CD4-positive, alpha-beta T cell (primary cell): ENCODE measurements around the gene UBP1. TPM values are rescaled to one million over a fixed set of nuclear protein-coding genes. Genes with fewer than 3 reads are reported as not detected.

Experiments
- ATAC-seq: fragments of 200-7000 bp; cut with Tn5 transposase; one replicate; pipeline ENCODE4 v1.10.0; 2022; ENCODE audit warnings: mild to moderate bottlenecking; ENCODE audit not compliant: poor library complexity
- CTCF ChIA-PET: fragments of 350-600 bp; sonication (Branson Sonifier 250); formaldehyde crosslinking; loops from one replicate; lab custom pipeline; 2021; ENCODE audit warnings: antibody characterized with exemption, inconsistent platforms; lab: Charles Lee
- POLR2A ChIA-PET: fragments of 350-600 bp; sonication (Branson Sonifier 250); formaldehyde crosslinking; loops from one replicate; lab custom pipeline; 2021; ENCODE audit warnings: antibody characterized with exemption, inconsistent platforms; lab: Charles Lee
- DNase-seq, 14 experiments: peaks; one replicate each; pipeline ENCODE4 v3.0.0-alpha.2; 2013 to 2020; ENCODE audit warnings: mixed read lengths in 2 of 14
- H3K27ac ChIP-seq, 2 donors: one replicate each; pipeline versions ENCODE4 v1.5.1 to v1.7.0; 2013; ENCODE audit warnings: low read length in 2 of 2, low read depth in 1 of 2, mild to moderate bottlenecking in 1 of 2
- H3K27me3 ChIP-seq, 2 experiments: 1 replicate in 1 of 2; 2 replicates in 1 of 2; pipeline versions ENCODE4 v1.6.1 to v1.7.0; 2013; ENCODE audit warnings: low read length in 2 of 2, control low read depth in 1 of 2, mild to moderate bottlenecking in 1 of 2, moderate library complexity in 1 of 2; ENCODE audit not compliant: insufficient read depth in 2 of 2, control insufficient read depth in 1 of 2
- H3K36me3 ChIP-seq: one replicate; pipeline ENCODE4 v1.6.1; 2013; ENCODE audit warnings: low read length, control low read depth; ENCODE audit not compliant: insufficient read depth
- H3K4me1 ChIP-seq: one replicate; pipeline ENCODE4 v1.6.1; 2013; ENCODE audit warnings: low read length, control low read depth; ENCODE audit not compliant: insufficient read depth
- H3K4me3 ChIP-seq: one replicate; pipeline ENCODE4 v1.5.1; 2013; ENCODE audit warnings: mild to moderate bottlenecking, low read length, moderate library complexity
- H3K9me3 ChIP-seq, 2 experiments: 1 replicate in 1 of 2; 2 replicates in 1 of 2; pipeline versions ENCODE4 v1.6.1 to v1.7.0; 2013; ENCODE audit warnings: low read length in 2 of 2, mild to moderate bottlenecking in 2 of 2, control low read depth in 1 of 2, moderate library complexity in 1 of 2; ENCODE audit not compliant: control insufficient read depth in 1 of 2, insufficient read depth in 1 of 2
- H3K27ac Mint-ChIP-seq: one replicate; pipeline ENCODE4 v1.8.0; 2020; ENCODE audit warnings: mixed read lengths
- H3K27me3 Mint-ChIP-seq: one replicate; pipeline ENCODE4 v1.8.0; 2021; ENCODE audit warnings: mixed read lengths
- H3K36me3 Mint-ChIP-seq: one replicate; pipeline ENCODE4 v1.8.0; 2021; ENCODE audit warnings: low read depth, mixed read lengths
- H3K4me1 Mint-ChIP-seq: one replicate; pipeline ENCODE4 v1.8.0; 2021; ENCODE audit warnings: low read depth, mixed read lengths
- H3K4me3 Mint-ChIP-seq: one replicate; pipeline ENCODE4 v1.8.0; 2020; ENCODE audit warnings: mild to moderate bottlenecking, mixed read lengths
- H3K9me3 Mint-ChIP-seq: one replicate; pipeline ENCODE4 v1.8.0; 2020; ENCODE audit warnings: mixed read lengths
- CTCF ChIP-seq: fragments of 200-600 bp; IDR thresholded peaks from one replicate; pipeline ENCODE4 v1.8.0; 2022; ENCODE audit warnings: antibody characterized with exemption, mild to moderate bottlenecking
- intact Hi-C, 2 experiments: fragments of 100-400 bp; cut with DNase I in 1 of 2; cut with micrococcal nuclease in 1 of 2; formaldehyde crosslinking; loops; one replicate each; pipeline versions ENCODE4 v1.15.1 to v1.9.0; 2023 to 2025; cut with DNase I, micrococcal nuclease
- total RNA-seq, 174 experiments: library from RNA in 2 of 174; stranded (reverse) in 2 of 174; gene quantifications; one replicate each; pipeline ENCODE4 v1.2.3 and lab custom pipeline; 2021 to 2026

The UBP1 gene
- total RNA-seq, 2 experiments from 2014 or later: 59.5 to 61.6 TPM

- no peak overlapping the region for H3K4me3 Mint-ChIP-seq
- Histone ChIP-seq H3K27ac (no peak overlapping the region), H3K36me3 (no peaks in the 10 kb centered on the region), H3K9me3 (no peaks in the 10 kb centered on the region), H3K4me3 (no peak overlapping the region), H3K27me3 (no peaks in the 10 kb centered on the region), H3K4me1 (peaks cover 5% of the 10 kb centered on the region)
- H3K36me3 Mint-ChIP-seq: no peaks in the 10 kb centered on the region
- H3K4me1 Mint-ChIP-seq: peaks cover 5% of the 10 kb centered on the region
- CTCF ChIA-PET: interaction anchor here (0.6 to 1.6 kb wide), 9 partner anchors 9 to 448 kb away, joined by 3 to 12 read pairs (median 4); no protein-coding TSS in a partner anchor
- H3K9me3 Mint-ChIP-seq: no peaks in the 10 kb centered on the region
- ATAC-seq (peak; percentile 75), DNase-seq (peak; percentile 6 to 67 (median 28))
- no peak overlapping the region for H3K27ac Mint-ChIP-seq
- peak; percentile 91 for TF ChIP-seq CTCF
- POLR2A ChIA-PET: interaction anchor here (0.9 to 1.3 kb wide), 4 partner anchors 13 to 425 kb away, joined by 3 to 5 read pairs (median 4); partner anchors contain the start of genes CRTAP and UBP1
- peaks cover 16% of the 10 kb centered on the region for H3K27me3 Mint-ChIP-seq
- intact Hi-C loops: loop anchor here (1.0 to 10.0 kb wide), 6 partner anchors 240 to 638 kb away; partner anchors contain the start of gene CLASP2 (in 1 of the 2)
Observed at GRCh38 chr3:33372218-33373081, 67.8 kb downstream of the UBP1 start.

- no peak for TF ChIP-seq CTCF
- DNase-seq (no peak), ATAC-seq (no peak)
- Histone ChIP-seq H3K27me3 (no peaks in the 10 kb centered on the region), H3K27ac (no peak overlapping the region), H3K9me3 (no peaks in the 10 kb centered on the region), H3K4me3 (no peak overlapping the region), H3K4me1 (no peaks in the 10 kb centered on the region), H3K36me3 (no peaks in the 10 kb centered on the region)
- H3K4me3 Mint-ChIP-seq: no peak overlapping the region
- ChIA-PET POLR2A (no interaction called here), CTCF (interaction anchor here (2.1 kb wide), 1 partner anchor 8 kb away, joined by 6 read pairs; no protein-coding TSS in a partner anchor)
- H3K9me3 Mint-ChIP-seq: no peaks in the 10 kb centered on the region
- H3K27ac Mint-ChIP-seq: no peak overlapping the region
- no peaks in the 10 kb centered on the region for H3K4me1 Mint-ChIP-seq
- no peaks in the 10 kb centered on the region for H3K36me3 Mint-ChIP-seq
- peaks cover 12% of the 10 kb centered on the region for H3K27me3 Mint-ChIP-seq
- intact Hi-C loops: no loop called here
Observed at GRCh38 chr3:33364531-33365128, 75.6 kb downstream of the UBP1 start.

GRCh38 chr3:33364060-33364459 is 76.1 kb downstream of the UBP1 start:
- Histone ChIP-seq H3K9me3 (no peaks in the 10 kb centered on the region), H3K27me3 (no peaks in the 10 kb centered on the region), H3K4me1 (no peaks in the 10 kb centered on the region), H3K36me3 (no peaks in the 10 kb centered on the region), H3K4me3 (no peak overlapping the region), H3K27ac (no peak overlapping the region)
- no peaks in the 10 kb centered on the region for H3K36me3 Mint-ChIP-seq
- POLR2A ChIA-PET: no interaction called here
- DNase-seq (no peak), ATAC-seq (no peak)
- H3K4me1 Mint-ChIP-seq: no peaks in the 10 kb centered on the region
- CTCF ChIA-PET: interaction anchor here (2.1 kb wide), 1 partner anchor 8 kb away, joined by 6 read pairs; no protein-coding TSS in a partner anchor
- no peak overlapping the region for H3K27ac Mint-ChIP-seq
- intact Hi-C loops: no loop called here
- H3K27me3 Mint-ChIP-seq: peaks cover 12% of the 10 kb centered on the region
- no peaks in the 10 kb centered on the region for H3K9me3 Mint-ChIP-seq
- no peak for TF ChIP-seq CTCF
- no peak overlapping the region for H3K4me3 Mint-ChIP-seq
